WI38 (cell line): ENCODE measurements around the gene TPK1.

Source experiments
- H3K4me3 ChIP-seq: 2 replicates; pipeline ENCODE4 v1.5.1; 2011; ENCODE audit warnings: low read depth, mild to moderate bottlenecking, control low read depth, low read length
- TF ChIP-seq, protein P1 (sequence below): IDR thresholded peaks from 2 replicates; pipeline ENCODE4 v1.5.1; 2012; ENCODE audit warnings: low read depth, mild to moderate bottlenecking, control low read depth, low read length

TPK1 gene

DNA sequence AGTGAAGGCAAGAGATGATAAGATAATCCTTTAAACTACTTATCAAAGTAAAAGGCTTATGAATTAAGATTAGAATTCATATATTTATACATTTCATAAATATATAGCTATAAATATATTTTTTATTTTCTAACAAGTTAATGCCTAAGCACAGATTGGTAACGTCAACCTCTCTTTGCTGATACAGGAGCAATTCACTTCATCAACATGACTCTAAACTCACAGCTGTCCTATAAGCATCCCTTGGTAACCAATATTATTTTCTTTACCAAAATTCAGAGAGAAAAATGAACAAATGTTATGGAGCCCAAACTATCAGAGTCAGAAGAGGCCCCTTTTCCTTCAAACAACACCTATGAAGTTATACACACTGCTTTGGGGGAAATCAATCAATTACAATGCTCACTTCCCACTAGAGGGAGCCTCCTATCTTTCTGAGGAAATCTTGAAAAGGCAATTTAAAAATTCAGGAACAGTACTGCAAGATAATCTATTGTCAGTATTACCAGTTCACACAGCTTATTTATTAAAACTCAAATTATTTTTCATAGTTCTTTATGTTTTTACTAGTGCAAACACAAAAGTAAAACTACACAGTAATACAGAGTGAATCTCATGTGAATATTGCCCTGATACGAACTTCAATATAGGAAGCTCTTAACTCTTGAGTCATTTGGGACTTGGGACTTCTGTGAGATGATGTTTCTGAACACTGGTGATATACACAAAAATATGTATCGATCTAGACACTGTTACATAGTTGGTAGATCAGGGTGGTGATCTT lies 381.4 kb downstream of the TPK1 start:
- no peak overlapping the region for H3K4me3 ChIP-seq
- TF ChIP-seq, protein P1, sequence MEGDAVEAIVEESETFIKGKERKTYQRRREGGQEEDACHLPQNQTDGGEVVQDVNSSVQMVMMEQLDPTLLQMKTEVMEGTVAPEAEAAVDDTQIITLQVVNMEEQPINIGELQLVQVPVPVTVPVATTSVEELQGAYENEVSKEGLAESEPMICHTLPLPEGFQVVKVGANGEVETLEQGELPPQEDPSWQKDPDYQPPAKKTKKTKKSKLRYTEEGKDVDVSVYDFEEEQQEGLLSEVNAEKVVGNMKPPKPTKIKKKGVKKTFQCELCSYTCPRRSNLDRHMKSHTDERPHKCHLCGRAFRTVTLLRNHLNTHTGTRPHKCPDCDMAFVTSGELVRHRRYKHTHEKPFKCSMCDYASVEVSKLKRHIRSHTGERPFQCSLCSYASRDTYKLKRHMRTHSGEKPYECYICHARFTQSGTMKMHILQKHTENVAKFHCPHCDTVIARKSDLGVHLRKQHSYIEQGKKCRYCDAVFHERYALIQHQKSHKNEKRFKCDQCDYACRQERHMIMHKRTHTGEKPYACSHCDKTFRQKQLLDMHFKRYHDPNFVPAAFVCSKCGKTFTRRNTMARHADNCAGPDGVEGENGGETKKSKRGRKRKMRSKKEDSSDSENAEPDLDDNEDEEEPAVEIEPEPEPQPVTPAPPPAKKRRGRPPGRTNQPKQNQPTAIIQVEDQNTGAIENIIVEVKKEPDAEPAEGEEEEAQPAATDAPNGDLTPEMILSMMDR, result no peak

DNA sequence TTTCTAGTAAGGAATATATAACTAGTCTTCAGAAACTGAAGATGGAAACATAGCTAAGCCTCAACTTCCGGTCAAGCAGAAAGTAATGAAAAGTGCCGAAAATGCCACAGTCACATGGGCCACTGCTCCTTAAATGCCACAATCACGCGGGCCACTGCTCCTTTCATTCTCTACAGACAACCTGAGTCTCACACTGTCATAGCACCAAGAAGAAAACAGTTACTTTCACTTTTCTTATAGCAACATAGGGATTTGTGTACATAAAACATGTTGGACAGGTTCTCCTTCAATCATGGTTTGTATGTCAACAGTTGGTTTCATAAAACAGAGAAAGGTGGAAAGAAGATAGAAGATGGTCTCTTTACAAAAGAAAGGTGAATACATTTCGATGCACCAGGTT lies 383.8 kb downstream of the TPK1 start:
- TF ChIP-seq, protein P1, result no peak
- no peak overlapping the region for H3K4me3 ChIP-seq

GRCh38 chr7:144445590-144445989 lies 390.3 kb downstream of the TPK1 start:
- TF ChIP-seq, protein P1, result no peak
- no peak overlapping the region for H3K4me3 ChIP-seq

DNA sequence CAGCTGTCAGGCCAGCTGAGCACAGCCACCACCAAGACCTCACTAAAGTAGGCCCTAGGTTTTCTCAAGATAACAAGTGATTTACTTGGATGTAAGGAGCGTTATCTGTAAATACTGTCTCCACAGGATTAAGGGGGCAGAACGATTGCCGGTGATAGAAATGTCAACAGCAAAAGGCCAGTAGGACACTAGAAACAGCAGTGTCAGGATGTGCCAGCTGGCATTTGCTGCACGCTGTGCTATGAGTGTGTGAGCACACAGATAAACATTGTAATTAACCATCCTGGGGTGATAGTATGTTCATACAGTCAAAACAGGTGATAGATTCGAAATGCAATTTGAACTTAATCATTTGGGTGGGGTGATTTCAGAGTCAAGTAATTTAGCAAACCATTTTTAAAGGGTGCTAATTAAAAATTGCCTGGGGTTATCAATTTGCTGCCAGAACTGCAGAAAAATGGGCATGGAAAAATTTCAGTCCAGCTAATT lies 396.1 kb downstream of the TPK1 start:
- TF ChIP-seq, protein P1, result no peak
- no peak overlapping the region for H3K4me3 ChIP-seq

DNA sequence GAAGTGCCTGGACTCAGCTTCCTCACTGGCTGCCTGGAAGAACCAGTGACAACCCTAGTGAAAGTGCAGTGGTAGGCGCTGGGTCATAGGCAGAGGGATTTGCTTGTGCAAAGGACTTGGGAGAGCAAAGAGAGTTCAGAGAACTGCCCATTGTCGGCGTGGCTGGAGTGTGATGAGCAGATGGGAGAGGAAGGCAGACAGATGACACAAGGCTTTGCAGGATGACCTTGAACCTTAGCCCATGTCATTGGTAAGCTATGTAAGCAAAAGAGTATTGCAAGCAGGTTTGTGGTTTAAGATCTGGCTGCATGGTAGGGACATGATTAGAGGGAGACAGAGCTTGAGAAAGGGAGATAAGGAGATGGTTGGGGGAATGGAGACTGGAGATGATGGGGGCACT lies 397.1 kb downstream of the TPK1 start:
- no peak overlapping the region for H3K4me3 ChIP-seq
- TF ChIP-seq, protein P1, result no peak

DNA sequence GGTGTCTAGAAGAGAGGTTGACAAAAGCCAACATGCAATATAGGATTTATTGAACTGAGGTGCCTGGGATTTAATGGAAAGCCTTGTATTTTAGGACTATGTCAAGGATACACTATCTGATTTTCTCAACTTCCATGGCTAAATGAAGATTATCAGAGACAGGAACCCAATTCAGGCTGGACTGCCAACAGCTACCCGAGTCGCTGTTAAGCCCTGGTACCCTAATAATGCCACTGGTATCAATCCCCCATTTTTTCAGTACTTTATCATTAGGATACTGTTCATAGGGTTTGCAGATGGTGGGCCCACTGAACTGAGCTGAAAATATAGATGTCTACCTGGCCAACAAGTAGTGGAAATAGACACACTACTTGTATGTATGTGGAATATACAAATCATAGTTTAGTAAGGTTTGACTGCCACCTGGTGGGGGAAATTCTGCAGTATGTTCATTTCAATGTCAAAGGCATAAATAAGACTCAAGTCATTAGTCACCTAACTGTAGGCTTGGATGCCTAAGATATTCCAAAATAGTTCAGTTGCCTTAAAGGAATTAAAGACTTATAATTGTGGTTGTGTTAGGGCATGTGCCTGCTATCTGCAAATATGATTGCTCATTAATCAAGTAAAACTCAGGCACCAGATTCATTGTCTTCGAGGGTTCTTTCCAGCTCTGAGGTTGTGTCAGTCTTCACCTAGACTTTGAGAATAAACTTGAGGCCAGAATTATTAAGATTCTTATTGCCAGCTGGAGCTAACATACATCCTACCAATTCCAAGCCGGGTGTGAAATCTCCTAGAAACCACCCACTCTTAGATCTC lies 398.3 kb downstream of the TPK1 start:
- TF ChIP-seq, protein P1, result no peak

DNA sequence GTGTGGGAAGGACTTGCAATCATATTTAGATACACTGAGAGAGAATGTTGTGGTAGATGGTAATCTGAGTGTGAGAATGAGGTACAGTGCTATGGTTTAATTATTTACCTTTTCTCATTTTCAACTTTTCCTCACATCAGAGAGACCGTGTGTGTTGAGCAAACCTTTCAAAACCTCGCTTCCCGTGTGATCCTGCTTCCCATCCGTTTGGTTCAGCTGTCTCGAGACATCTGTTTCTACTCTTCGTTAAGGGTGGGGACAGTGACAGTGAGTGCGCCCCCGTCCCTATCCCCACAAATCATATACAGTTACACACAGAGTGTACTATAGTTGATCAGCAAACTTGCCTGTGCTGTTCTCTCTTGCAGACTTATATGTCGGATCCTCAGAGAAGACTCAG lies 399.4 kb downstream of the TPK1 start:
- TF ChIP-seq, protein P1, result no peak

More for the DNA sequence above, 398.3 kb downstream of the TPK1 start:
- no peak overlapping the region for H3K4me3 ChIP-seq

More for the DNA sequence above, 399.4 kb downstream of the TPK1 start:
- H3K4me3 ChIP-seq, result no peak overlapping the region
